SH-SY5Y (cell line): ENCODE data around the gene HOXD3.

Experiments
- GATA2 ChIP-seq: IDR thresholded peaks from 2 replicates; pipeline ENCODE4 v1.6.1; 2011; ENCODE audit warnings: mild to moderate bottlenecking, low read depth, low read length
- GATA3 ChIP-seq: IDR thresholded peaks from 2 replicates; pipeline ENCODE4 v1.6.1; 2011; ENCODE audit warnings: low read depth, mild to moderate bottlenecking, low read length, moderate library complexity

GRCh38 chr2:176159663-176160250 is 2.6 kb downstream of the HOXD3 start:
- TF ChIP-seq GATA2: no peak
- TF ChIP-seq GATA3: no peak
